Activated CD8-positive, alpha-beta memory T cell treated with anti-CD3 and anti-CD28 coated beads, Interleukin-2, amount 10 ng/mL, durations not matched to agents 7 days and 5 days (primary cell): ENCODE results near the gene OPCML. TPM values are rescaled to one million over a fixed set of nuclear protein-coding genes. Genes with fewer than 3 reads are reported as not detected.

Experiments
- ATAC-seq: fragments of 150-1000 bp; cut with Tn5 transposase; one replicate; pipeline ENCODE4 v1.10.0; 2021; ENCODE audit warnings: moderate library complexity
- CTCF ChIA-PET: fragments of 350-600 bp; sonication (Branson Sonifier 250); formaldehyde crosslinking; loops from one replicate; lab custom pipeline; 2021; ENCODE audit warnings: antibody characterized with exemption; lab: Charles Lee
- DNase-seq: peaks from one replicate; pipeline ENCODE4 v3.0.0-alpha.2; 2020
- H3K27ac Mint-ChIP-seq: one replicate; pipeline ENCODE4 v1.8.0; 2021; ENCODE audit warnings: mild to moderate bottlenecking, mixed read lengths
- H3K27me3 Mint-ChIP-seq: one replicate; pipeline ENCODE4 v1.8.0; 2021; ENCODE audit warnings: mixed read lengths
- H3K36me3 Mint-ChIP-seq: one replicate; pipeline ENCODE4 v1.8.0; 2021; ENCODE audit warnings: mild to moderate bottlenecking, mixed read lengths
- H3K4me1 Mint-ChIP-seq: one replicate; pipeline ENCODE4 v1.8.0; 2021; ENCODE audit warnings: mixed read lengths
- H3K4me3 Mint-ChIP-seq: one replicate; pipeline ENCODE4 v1.8.0; 2021; ENCODE audit warnings: mild to moderate bottlenecking, moderate library complexity, mixed read lengths
- H3K9me3 Mint-ChIP-seq: one replicate; pipeline ENCODE4 v1.8.0; 2022; ENCODE audit warnings: low read depth, mixed read lengths
- total RNA-seq, 2 experiments: library from RNA; stranded (reverse); gene quantifications; one replicate each; pipeline ENCODE4 v1.2.3, GENCODE V29; 2021

Gene OPCML
- total RNA-seq, 2 experiments from 2014 or later = not detected

GRCh38 chr11:133337951-133338418 is 194.3 kb downstream of the OPCML start:
- Mint-ChIP-seq H3K4me1 (no peaks in the 10 kb centered on the region), H3K36me3 (no peaks in the 10 kb centered on the region), H3K4me3 (no peak overlapping the region), H3K27me3 (no peaks in the 10 kb centered on the region), H3K9me3 (peaks cover 2% of the 10 kb centered on the region), H3K27ac (no peak overlapping the region)
- CTCF ChIA-PET = no interaction called here
- ATAC-seq (no peak), DNase-seq (no peak)

GRCh38 chr11:133337193-133337592 is 195.1 kb downstream of the OPCML start:
- no peaks in the 10 kb centered on the region for H3K4me1 Mint-ChIP-seq
- no peak for DNase-seq
- CTCF ChIA-PET = no interaction called here
- no peaks in the 10 kb centered on the region for H3K36me3 Mint-ChIP-seq
- H3K27ac Mint-ChIP-seq = no peak overlapping the region
- peaks cover 2% of the 10 kb centered on the region for H3K9me3 Mint-ChIP-seq
- ATAC-seq = no peak
- H3K27me3 Mint-ChIP-seq = no peaks in the 10 kb centered on the region
- H3K4me3 Mint-ChIP-seq = no peak overlapping the region

- ATAC-seq (no peak), DNase-seq (no peak)
- no peaks in the 10 kb centered on the region for H3K4me1 Mint-ChIP-seq
- peaks cover 2% of the 10 kb centered on the region for H3K9me3 Mint-ChIP-seq
- no peaks in the 10 kb centered on the region for H3K36me3 Mint-ChIP-seq
- H3K27me3 Mint-ChIP-seq = no peaks in the 10 kb centered on the region
- H3K27ac Mint-ChIP-seq = no peak overlapping the region
- CTCF ChIA-PET = no interaction called here
- no peak overlapping the region for H3K4me3 Mint-ChIP-seq
These were observed 201.3 kb downstream of the OPCML start for GRCh38 chr11:133331031-133331430.

- H3K27me3 Mint-ChIP-seq = no peaks in the 10 kb centered on the region
- CTCF ChIA-PET = no interaction called here
- no peak overlapping the region for H3K4me3 Mint-ChIP-seq
- no peak overlapping the region for H3K27ac Mint-ChIP-seq
- H3K9me3 Mint-ChIP-seq = no peaks in the 10 kb centered on the region
- no peaks in the 10 kb centered on the region for H3K4me1 Mint-ChIP-seq
- no peak for DNase-seq
- no peak for ATAC-seq
- no peaks in the 10 kb centered on the region for H3K36me3 Mint-ChIP-seq
These were observed 205.5 kb downstream of the OPCML start for GRCh38 chr11:133326849-133327248.

GRCh38 chr11:133326332-133326731 is 206.0 kb downstream of the OPCML start:
- ATAC-seq = no peak

GRCh38 chr11:133325711-133326110 is 206.6 kb downstream of the OPCML start:
- Mint-ChIP-seq H3K27ac (no peak overlapping the region), H3K27me3 (no peaks in the 10 kb centered on the region), H3K36me3 (no peaks in the 10 kb centered on the region), H3K9me3 (no peaks in the 10 kb centered on the region), H3K4me3 (no peak overlapping the region), H3K4me1 (no peaks in the 10 kb centered on the region)
- DNase-seq = no peak
- CTCF ChIA-PET = no interaction called here
- ATAC-seq = no peak

More at GRCh38 chr11:133326332-133326731, 206.0 kb downstream of the OPCML start:
- Mint-ChIP-seq H3K4me3 (no peak overlapping the region), H3K36me3 (no peaks in the 10 kb centered on the region), H3K27me3 (no peaks in the 10 kb centered on the region), H3K4me1 (no peaks in the 10 kb centered on the region), H3K27ac (no peak overlapping the region), H3K9me3 (no peaks in the 10 kb centered on the region)
- CTCF ChIA-PET = no interaction called here
- DNase-seq = no peak

GRCh38 chr11:133323354-133323753 is 208.9 kb downstream of the OPCML start:
- ATAC-seq = no peak
- no peaks in the 10 kb centered on the region for H3K4me1 Mint-ChIP-seq
- CTCF ChIA-PET = no interaction called here
- no peak overlapping the region for H3K4me3 Mint-ChIP-seq
- no peaks in the 10 kb centered on the region for H3K36me3 Mint-ChIP-seq
- H3K27me3 Mint-ChIP-seq = no peaks in the 10 kb centered on the region
- H3K27ac Mint-ChIP-seq = no peak overlapping the region
- no peaks in the 10 kb centered on the region for H3K9me3 Mint-ChIP-seq
- DNase-seq = no peak

GRCh38 chr11:133318221-133318620 is 214.1 kb downstream of the OPCML start:
- DNase-seq = no peak
- Mint-ChIP-seq H3K4me1 (no peaks in the 10 kb centered on the region), H3K9me3 (no peaks in the 10 kb centered on the region), H3K27ac (no peak overlapping the region), H3K36me3 (no peaks in the 10 kb centered on the region), H3K4me3 (no peak overlapping the region), H3K27me3 (no peaks in the 10 kb centered on the region)
- no peak for ATAC-seq
- CTCF ChIA-PET = no interaction called here

GRCh38 chr11:133311230-133311629 is 221.1 kb downstream of the OPCML start:
- CTCF ChIA-PET = no interaction called here
- Mint-ChIP-seq H3K27me3 (no peaks in the 10 kb centered on the region), H3K4me3 (no peak overlapping the region), H3K4me1 (no peaks in the 10 kb centered on the region), H3K27ac (no peak overlapping the region), H3K36me3 (no peaks in the 10 kb centered on the region), H3K9me3 (peaks cover 2% of the 10 kb centered on the region)
- no peak for DNase-seq
- no peak for ATAC-seq

- Mint-ChIP-seq H3K27me3 (no peaks in the 10 kb centered on the region), H3K4me1 (no peaks in the 10 kb centered on the region), H3K27ac (no peak overlapping the region), H3K9me3 (peaks cover 4% of the 10 kb centered on the region), H3K36me3 (no peaks in the 10 kb centered on the region), H3K4me3 (no peak overlapping the region)
- no peak for ATAC-seq
- DNase-seq = no peak
- CTCF ChIA-PET = no interaction called here
These were observed 226.3 kb downstream of the OPCML start for GRCh38 chr11:133306019-133306418.

GRCh38 chr11:133305208-133305956 is 226.9 kb downstream of the OPCML start:
- no peak overlapping the region for H3K27ac Mint-ChIP-seq
- no peak for ATAC-seq
- H3K27me3 Mint-ChIP-seq = no peaks in the 10 kb centered on the region
- peaks cover 4% of the 10 kb centered on the region for H3K9me3 Mint-ChIP-seq
- no peaks in the 10 kb centered on the region for H3K36me3 Mint-ChIP-seq
- no peak for DNase-seq
- no peaks in the 10 kb centered on the region for H3K4me1 Mint-ChIP-seq
- H3K4me3 Mint-ChIP-seq = no peak overlapping the region
- CTCF ChIA-PET = no interaction called here

GRCh38 chr11:133303262-133303661 is 229.0 kb downstream of the OPCML start:
- Mint-ChIP-seq H3K9me3 (peaks cover 4% of the 10 kb centered on the region), H3K36me3 (no peaks in the 10 kb centered on the region), H3K4me1 (no peaks in the 10 kb centered on the region), H3K27me3 (no peaks in the 10 kb centered on the region), H3K27ac (no peak overlapping the region), H3K4me3 (no peak overlapping the region)
- CTCF ChIA-PET = no interaction called here
- DNase-seq = no peak
- no peak for ATAC-seq

GRCh38 chr11:133302056-133302455 is 230.2 kb downstream of the OPCML start:
- no peaks in the 10 kb centered on the region for H3K27me3 Mint-ChIP-seq
- H3K36me3 Mint-ChIP-seq = no peaks in the 10 kb centered on the region
- no peak for ATAC-seq
- no peak for DNase-seq
- no peak overlapping the region for H3K4me3 Mint-ChIP-seq
- CTCF ChIA-PET = no interaction called here
- peaks cover 4% of the 10 kb centered on the region for H3K9me3 Mint-ChIP-seq
- H3K27ac Mint-ChIP-seq = no peak overlapping the region
- H3K4me1 Mint-ChIP-seq = no peaks in the 10 kb centered on the region

- CTCF ChIA-PET = no interaction called here
- no peaks in the 10 kb centered on the region for H3K4me1 Mint-ChIP-seq
- ATAC-seq = no peak
These were observed 231.6 kb downstream of the OPCML start for GRCh38 chr11:133300666-133301065.

More at GRCh38 chr11:133300666-133301065, 231.6 kb downstream of the OPCML start:
- Mint-ChIP-seq H3K27me3 (no peaks in the 10 kb centered on the region), H3K9me3 (peaks cover 2% of the 10 kb centered on the region), H3K27ac (no peak overlapping the region), H3K4me3 (no peak overlapping the region), H3K36me3 (no peaks in the 10 kb centered on the region)
- no peak for DNase-seq
